ENCODE measurements around the gene CHRNA4. TPM values are rescaled to one million over a fixed set of nuclear protein-coding genes. Genes with fewer than 3 reads are reported as not detected.

CHRNA4 gene
- total RNA-seq, 1 donor from 2014 or later, result not detected

DNA sequence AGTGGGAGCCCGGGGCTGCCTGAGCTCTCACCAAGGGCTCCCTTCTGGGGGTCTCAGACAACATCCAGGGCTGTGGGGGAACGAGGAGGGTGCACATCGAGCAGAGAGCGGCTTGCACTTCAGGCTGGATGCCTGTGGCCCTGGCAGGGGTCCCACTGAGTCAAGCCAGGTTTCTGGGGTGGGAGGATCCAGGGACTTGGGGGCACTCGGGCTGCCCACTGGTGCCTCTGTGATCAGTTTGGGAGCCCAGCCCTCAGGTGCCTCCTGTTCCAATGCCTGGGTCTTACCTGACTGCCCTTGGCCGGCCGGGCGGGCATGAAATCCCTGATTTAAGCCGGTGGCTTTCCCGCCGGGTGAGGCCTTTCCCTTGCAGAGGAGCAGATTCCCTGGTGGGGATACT is 67.7 kb downstream of the CHRNA4 start:
- no peak for DNase-seq (ENCODE audit: low spot score)

Other genes with a start within 250 kb of the CHRNA4 start
- gene YTHDF1, start 145.2 kb downstream of the CHRNA4 start, total RNA-seq, result 40.8 TPM
- 0.14 TPM for gene BIRC7, start 125.4 kb downstream of the CHRNA4 start, total RNA-seq
- gene NKAIN4, start 106.9 kb downstream of the CHRNA4 start, total RNA-seq, result not detected
- 106 TPM for gene ARFGAP1, start 88.5 kb downstream of the CHRNA4 start, total RNA-seq
- gene COL20A1, start 68.2 kb downstream of the CHRNA4 start, total RNA-seq, result 0.14 TPM
- gene KCNQ2, start 111.3 kb upstream of the CHRNA4 start, total RNA-seq, result 0.46 TPM
- 56.3 TPM for gene EEF1A2, start 137.7 kb upstream of the CHRNA4 start, total RNA-seq
- gene PPDPF, start 159.4 kb upstream of the CHRNA4 start, total RNA-seq, result 793 TPM
- gene PTK6, start 176.0 kb upstream of the CHRNA4 start, total RNA-seq, result 11.0 TPM
- not detected for gene SRMS, start 186.4 kb upstream of the CHRNA4 start, total RNA-seq
- gene FNDC11, start 192.8 kb upstream of the CHRNA4 start, total RNA-seq, result 1.4 TPM
- 48.9 TPM for gene HELZ2, start 212.9 kb upstream of the CHRNA4 start, total RNA-seq

Data from mucosa of gallbladder (tissue), 1 donor.